Measurements from ENCODE around the gene NYAP2. TPM values are rescaled to one million over a fixed set of nuclear protein-coding genes. Genes with fewer than 3 reads are reported as not detected.

NYAP2 gene
- total RNA-seq, 1 experiment from 2014 or later, result not detected

GRCh38 chr2:225636558-225636957 lies 237.0 kb downstream of the NYAP2 start:
- TF ChIP-seq CTCF (conservative IDR thresholded peaks at IDR 0.05; ENCODE audit: low read depth, low read length) (no peak), EZH2 (IDR thresholded peaks at IDR 0.05; ENCODE audit: borderline replicate concordance, low read depth, low read length, poor library complexity, severe bottlenecking) (no peak)
- Histone ChIP-seq H3K36me3 (ENCODE audit: insufficient read depth, low read length, poor library complexity, severe bottlenecking) (no peaks in the 10 kb centered on the region), H3K4me1 (ENCODE audit: insufficient read depth, low read length, poor library complexity, severe bottlenecking) (no peaks in the 10 kb centered on the region), H3K27me3 (replicated peaks; ENCODE audit: insufficient read depth, low read depth, low read length, poor library complexity) (no peaks in the 10 kb centered on the region), H3K4me3 (ENCODE audit: low read depth, low read length, poor library complexity, severe bottlenecking) (no peak overlapping the region), H3K9me3 (ENCODE audit: low read depth, low read length, poor library complexity, severe bottlenecking) (no peaks in the 10 kb centered on the region), H3K27ac (ENCODE audit: low read depth, low read length, poor library complexity, severe bottlenecking) (no peak overlapping the region)
- intact Hi-C loops (cut with micrococcal nuclease; ENCODE audit: unreplicated experiment), result no loop called here
- BruUV-seq (replicated peaks), result no TSS peak
- POLR2A ChIA-PET (ENCODE audit: low non-redundant PET), result no interaction called here
- DNase-seq (ENCODE audit: low spot score), result no peak
- CTCF ChIA-PET, result no interaction called here

- no TSS peak for BruUV-seq (replicated peaks)
- ChIA-PET POLR2A (ENCODE audit: low non-redundant PET) (no interaction called here), CTCF (no interaction called here)
- no peak for DNase-seq (ENCODE audit: low spot score)
- Histone ChIP-seq H3K9me3 (ENCODE audit: low read depth, low read length, poor library complexity, severe bottlenecking) (no peaks in the 10 kb centered on the region), H3K27me3 (replicated peaks; ENCODE audit: insufficient read depth, low read depth, low read length, poor library complexity) (no peaks in the 10 kb centered on the region), H3K27ac (ENCODE audit: low read depth, low read length, poor library complexity, severe bottlenecking) (no peak overlapping the region), H3K36me3 (ENCODE audit: insufficient read depth, low read length, poor library complexity, severe bottlenecking) (no peaks in the 10 kb centered on the region), H3K4me1 (ENCODE audit: insufficient read depth, low read length, poor library complexity, severe bottlenecking) (no peaks in the 10 kb centered on the region), H3K4me3 (ENCODE audit: low read depth, low read length, poor library complexity, severe bottlenecking) (no peak overlapping the region)
- TF ChIP-seq CTCF (conservative IDR thresholded peaks at IDR 0.05; ENCODE audit: low read depth, low read length) (no peak), EZH2 (IDR thresholded peaks at IDR 0.05; ENCODE audit: borderline replicate concordance, low read depth, low read length, poor library complexity, severe bottlenecking) (no peak)
- intact Hi-C loops (cut with micrococcal nuclease; ENCODE audit: unreplicated experiment), result no loop called here
These were observed 237.7 kb downstream of the NYAP2 start for GRCh38 chr2:225637259-225637658.

GRCh38 chr2:225640550-225640949 lies 241.0 kb downstream of the NYAP2 start:
- intact Hi-C loops (cut with micrococcal nuclease; ENCODE audit: unreplicated experiment), result no loop called here
- Histone ChIP-seq H3K36me3 (ENCODE audit: insufficient read depth, low read length, poor library complexity, severe bottlenecking) (no peaks in the 10 kb centered on the region), H3K27ac (ENCODE audit: low read depth, low read length, poor library complexity, severe bottlenecking) (no peak overlapping the region), H3K4me1 (ENCODE audit: insufficient read depth, low read length, poor library complexity, severe bottlenecking) (no peaks in the 10 kb centered on the region), H3K9me3 (ENCODE audit: low read depth, low read length, poor library complexity, severe bottlenecking) (no peaks in the 10 kb centered on the region), H3K4me3 (ENCODE audit: low read depth, low read length, poor library complexity, severe bottlenecking) (no peak overlapping the region), H3K27me3 (replicated peaks; ENCODE audit: insufficient read depth, low read depth, low read length, poor library complexity) (no peaks in the 10 kb centered on the region)
- no TSS peak for BruUV-seq (replicated peaks)
- DNase-seq (ENCODE audit: low spot score), result no peak
- CTCF ChIA-PET, result no interaction called here
- no peak for TF ChIP-seq EZH2 (IDR thresholded peaks at IDR 0.05; ENCODE audit: borderline replicate concordance, low read depth, low read length, poor library complexity, severe bottlenecking)
- POLR2A ChIA-PET (ENCODE audit: low non-redundant PET), result no interaction called here

- H3K4me1 ChIP-seq (ENCODE audit: insufficient read depth, low read length, poor library complexity, severe bottlenecking), result no peaks in the 10 kb centered on the region
- H3K27me3 ChIP-seq (replicated peaks; ENCODE audit: insufficient read depth, low read depth, low read length, poor library complexity), result no peaks in the 10 kb centered on the region
- intact Hi-C loops (cut with micrococcal nuclease; ENCODE audit: unreplicated experiment), result no loop called here
- ChIA-PET POLR2A (ENCODE audit: low non-redundant PET) (no interaction called here), CTCF (no interaction called here)
- H3K9me3 ChIP-seq (ENCODE audit: low read depth, low read length, poor library complexity, severe bottlenecking), result no peaks in the 10 kb centered on the region
- no peak for TF ChIP-seq EZH2 (IDR thresholded peaks at IDR 0.05; ENCODE audit: borderline replicate concordance, low read depth, low read length, poor library complexity, severe bottlenecking)
- no peak for TF ChIP-seq CTCF (conservative IDR thresholded peaks at IDR 0.05; ENCODE audit: low read depth, low read length)
- no peak for DNase-seq (ENCODE audit: low spot score)
- no TSS peak for BruUV-seq (replicated peaks)
- H3K4me3 ChIP-seq (ENCODE audit: low read depth, low read length, poor library complexity, severe bottlenecking), result no peak overlapping the region
- no peak overlapping the region for H3K27ac ChIP-seq (ENCODE audit: low read depth, low read length, poor library complexity, severe bottlenecking)
- no peaks in the 10 kb centered on the region for H3K36me3 ChIP-seq (ENCODE audit: insufficient read depth, low read length, poor library complexity, severe bottlenecking)
These were observed 249.8 kb downstream of the NYAP2 start for GRCh38 chr2:225649274-225649673.

Measured in A673 (cell line).